Lower leg skin (tissue), 4 donors: ENCODE measurements around the gene CHGA. TPM values are rescaled to one million over a fixed set of nuclear protein-coding genes. Genes with fewer than 3 reads are reported as not detected.

Experiments
- DNase-seq, 2 donors: peaks; one replicate each; pipeline ENCODE4 v3.0.0-alpha.2; 2019; ENCODE audit warnings: low spot score in 2 of 2
- H3K4me3 ChIP-seq: fragments of 200-600 bp; sonication (generic); 2 replicates; pipeline ENCODE4 v1.5.1; 2017; ENCODE audit warnings: mild to moderate bottlenecking, low read depth; ENCODE audit not compliant: poor library complexity, severe bottlenecking
- POLR2A ChIP-seq, 2 donors: fragments of 450-650 bp; IDR thresholded peaks; one replicate each; pipeline ENCODE4 v1.6.1; 2016 to 2017; ENCODE audit warnings: antibody characterized with exemption in 2 of 2, mild to moderate bottlenecking in 1 of 2, moderate library complexity in 1 of 2
- WGBS, 2 donors: methylation state at CpG; one replicate each; pipeline ENCODE4 v1.1.5; 2018; 5-methylcytosine and 5-hydroxymethylcytosine counted together
- intact Hi-C: fragments of 100-400 bp; cut with DNase I; formaldehyde crosslinking; loops from one replicate; pipeline ENCODE4 v1.15.0; 2023; ENCODE audit warnings: low total_unique reads
- total RNA-seq, 4 donors: library from RNA; depleted of rRNA; stranded (reverse); fragments of >200 nt; gene quantifications; one replicate each; pipeline ENCODE4 v1.1.0, GENCODE V29; 2016
- TF ChIP-seq, protein P1 (sequence below), 3 donors: fragments of 450-650 bp; IDR thresholded peaks; one replicate each; pipeline ENCODE4 v1.5.1; 2016; ENCODE audit warnings: antibody characterized with exemption in 3 of 3, mild to moderate bottlenecking in 3 of 3, moderate library complexity in 2 of 3

CHGA gene
- total RNA-seq, 4 donors from 2014 or later: 0.17 to 1.6 (median 1.5) TPM; not detected in 1

DNA sequence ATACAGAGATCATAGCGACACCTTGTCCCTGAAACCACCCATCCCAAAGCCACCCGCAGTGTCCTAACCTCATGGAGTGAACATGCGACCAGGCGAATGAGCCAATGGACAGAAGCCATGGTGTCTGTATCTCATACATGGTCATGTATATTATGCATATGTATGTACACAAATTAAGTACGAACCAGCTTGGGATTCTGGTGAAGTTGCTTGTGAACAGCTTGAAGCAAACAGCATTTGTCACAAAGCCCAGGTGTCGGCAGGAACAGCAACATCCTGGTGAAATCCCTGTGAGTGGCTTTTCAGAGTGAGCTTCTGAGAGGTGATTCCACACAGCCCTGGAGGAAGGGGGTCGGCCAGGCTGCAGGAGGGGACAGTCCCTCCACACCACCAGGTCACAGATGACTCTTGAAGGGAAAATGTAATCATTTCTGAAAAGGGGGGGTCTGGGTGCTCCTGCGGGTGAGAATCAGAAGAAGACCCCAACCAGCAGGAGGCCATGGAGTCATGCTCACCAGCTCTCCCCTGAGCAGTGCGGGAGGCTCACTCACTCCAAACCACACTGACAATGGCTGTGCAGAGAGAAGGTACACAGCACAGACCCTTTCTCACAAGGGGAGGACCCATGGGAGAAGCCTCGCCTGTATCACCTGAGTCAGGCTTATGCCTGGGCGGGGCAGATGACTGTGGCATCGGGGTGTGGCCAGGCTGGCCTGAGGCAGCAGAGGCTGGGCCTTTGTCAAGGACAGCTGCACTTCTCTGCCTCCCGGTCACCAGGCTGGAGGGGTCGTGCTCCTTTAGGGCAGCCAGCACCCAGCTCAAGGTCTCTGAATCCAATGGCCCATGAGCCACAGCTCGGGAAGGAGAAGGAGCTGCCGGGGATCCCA lies 14.3 kb downstream of the CHGA start:
- no peak for TF ChIP-seq POLR2A (IDR thresholded peaks at IDR 0.05)
- TF ChIP-seq, protein P1, sequence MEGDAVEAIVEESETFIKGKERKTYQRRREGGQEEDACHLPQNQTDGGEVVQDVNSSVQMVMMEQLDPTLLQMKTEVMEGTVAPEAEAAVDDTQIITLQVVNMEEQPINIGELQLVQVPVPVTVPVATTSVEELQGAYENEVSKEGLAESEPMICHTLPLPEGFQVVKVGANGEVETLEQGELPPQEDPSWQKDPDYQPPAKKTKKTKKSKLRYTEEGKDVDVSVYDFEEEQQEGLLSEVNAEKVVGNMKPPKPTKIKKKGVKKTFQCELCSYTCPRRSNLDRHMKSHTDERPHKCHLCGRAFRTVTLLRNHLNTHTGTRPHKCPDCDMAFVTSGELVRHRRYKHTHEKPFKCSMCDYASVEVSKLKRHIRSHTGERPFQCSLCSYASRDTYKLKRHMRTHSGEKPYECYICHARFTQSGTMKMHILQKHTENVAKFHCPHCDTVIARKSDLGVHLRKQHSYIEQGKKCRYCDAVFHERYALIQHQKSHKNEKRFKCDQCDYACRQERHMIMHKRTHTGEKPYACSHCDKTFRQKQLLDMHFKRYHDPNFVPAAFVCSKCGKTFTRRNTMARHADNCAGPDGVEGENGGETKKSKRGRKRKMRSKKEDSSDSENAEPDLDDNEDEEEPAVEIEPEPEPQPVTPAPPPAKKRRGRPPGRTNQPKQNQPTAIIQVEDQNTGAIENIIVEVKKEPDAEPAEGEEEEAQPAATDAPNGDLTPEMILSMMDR (IDR thresholded peaks at IDR 0.05): no peak
- WGBS, 2 donors: 78 to 86% methylated on average over 16 of the region's 16 CpGs
- no peak overlapping the region for H3K4me3 ChIP-seq
- intact Hi-C loops: no loop called here
- no peak for DNase-seq

DNA sequence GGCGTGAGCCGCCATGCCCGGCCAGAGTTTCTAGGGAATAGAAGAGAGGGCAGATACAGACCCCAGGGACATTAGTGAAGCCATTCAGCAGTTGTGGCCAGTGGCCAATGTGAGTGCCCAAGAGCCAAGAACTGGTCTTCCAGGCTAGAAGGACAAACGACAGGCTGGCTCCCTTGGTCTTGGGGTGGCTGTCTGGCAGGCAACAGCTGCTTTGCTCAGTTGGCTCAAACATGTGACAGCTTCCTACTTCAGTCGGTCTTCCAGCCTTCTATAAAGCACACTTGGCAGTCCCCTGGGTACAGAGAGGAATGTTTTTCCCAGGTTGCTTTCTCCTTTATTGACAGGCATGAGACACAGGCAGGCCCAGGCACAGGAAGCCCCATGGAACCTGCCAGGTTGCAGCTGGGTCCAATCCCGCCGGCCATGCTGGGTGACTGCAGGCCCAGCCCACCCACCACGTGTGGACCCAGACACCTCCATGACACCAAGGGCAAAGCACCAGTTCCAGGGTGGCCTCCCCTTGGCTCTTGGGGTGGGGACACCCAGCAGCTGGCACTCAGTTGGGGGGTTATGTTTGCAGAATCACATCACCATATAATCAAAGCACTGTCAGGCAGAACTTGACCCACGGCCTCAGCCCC lies 15.4 kb downstream of the CHGA start:
- 62 to 73% methylated on average over 7 to 8 of the region's 9 CpGs for WGBS, 2 donors
- TF ChIP-seq, protein P1 (IDR thresholded peaks at IDR 0.05): no peak
- no peak for TF ChIP-seq POLR2A (IDR thresholded peaks at IDR 0.05)
- intact Hi-C loops: no loop called here
- H3K4me3 ChIP-seq: no peak overlapping the region
- DNase-seq: no peak

DNA sequence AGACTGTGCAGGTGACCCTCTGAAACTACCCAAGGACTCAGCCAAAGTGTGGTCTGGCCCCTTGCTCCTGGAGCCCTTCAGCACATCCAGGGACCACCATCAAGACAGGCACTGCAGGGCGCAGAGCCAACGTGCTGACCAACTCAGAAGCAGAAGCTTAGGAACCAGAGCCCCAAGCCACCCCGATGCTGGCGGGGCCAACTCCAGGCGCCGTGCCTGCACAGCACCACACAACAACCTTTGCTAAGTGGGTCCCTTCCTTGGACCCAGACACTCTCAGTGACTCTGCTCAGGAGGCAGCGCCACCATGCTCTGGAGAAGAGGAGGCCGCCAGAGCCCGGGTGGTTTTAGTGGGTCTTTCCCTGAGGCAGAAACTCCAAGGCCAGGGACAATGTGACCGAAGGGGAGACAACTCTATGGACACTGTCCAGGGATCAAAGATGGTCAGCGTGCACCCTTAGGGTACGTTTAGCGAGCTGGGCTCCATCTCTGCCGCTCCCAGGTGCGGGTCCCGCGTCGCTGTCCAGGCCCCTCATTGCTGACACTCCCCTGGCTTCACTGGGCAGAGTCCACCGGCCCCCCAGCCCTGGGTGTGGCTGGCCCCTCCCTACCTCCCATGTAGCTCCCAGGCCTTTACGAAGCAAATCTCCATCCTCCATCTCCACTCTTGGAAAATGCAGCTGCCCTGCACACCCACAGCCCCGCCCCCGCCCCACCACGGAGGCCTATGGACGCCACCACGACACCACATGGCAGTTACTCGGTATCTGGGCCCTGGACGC lies 16.1 kb downstream of the CHGA start:
- intact Hi-C loops: no loop called here
- TF ChIP-seq POLR2A (IDR thresholded peaks at IDR 0.05): no peak
- TF ChIP-seq, protein P1 (IDR thresholded peaks at IDR 0.05): no peak
- 75 to 82% methylated on average over 20 to 21 of the region's 27 CpGs for WGBS, 2 donors
- H3K4me3 ChIP-seq: no peak overlapping the region
- no peak for DNase-seq

DNA sequence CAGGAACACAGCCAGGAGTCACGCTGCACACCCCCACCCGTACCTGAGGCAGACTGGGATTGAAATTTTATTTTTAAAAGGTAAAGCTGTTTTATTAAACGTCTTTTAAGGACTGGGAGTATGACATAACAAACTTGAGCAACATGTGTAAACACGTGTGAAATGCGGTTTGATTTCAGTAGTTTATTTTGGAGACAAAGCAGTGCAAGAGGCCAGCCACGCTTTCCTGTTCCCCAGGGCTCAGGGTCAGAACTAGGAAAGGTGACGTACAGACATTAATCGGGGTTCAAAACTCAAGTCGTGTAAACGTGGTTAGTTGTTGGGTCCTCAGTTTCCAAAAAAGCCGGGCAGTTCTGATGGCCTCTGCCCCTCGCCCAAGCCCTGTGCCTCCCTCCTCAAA lies 16.7 kb downstream of the CHGA start:
- 62 to 65% methylated on average over 12 of the region's 12 CpGs for WGBS, 2 donors
- intact Hi-C loops: no loop called here
- no peak for TF ChIP-seq POLR2A (IDR thresholded peaks at IDR 0.05)
- TF ChIP-seq, protein P1 (IDR thresholded peaks at IDR 0.05): no peak
- no peak overlapping the region for H3K4me3 ChIP-seq
- DNase-seq: no peak

DNA sequence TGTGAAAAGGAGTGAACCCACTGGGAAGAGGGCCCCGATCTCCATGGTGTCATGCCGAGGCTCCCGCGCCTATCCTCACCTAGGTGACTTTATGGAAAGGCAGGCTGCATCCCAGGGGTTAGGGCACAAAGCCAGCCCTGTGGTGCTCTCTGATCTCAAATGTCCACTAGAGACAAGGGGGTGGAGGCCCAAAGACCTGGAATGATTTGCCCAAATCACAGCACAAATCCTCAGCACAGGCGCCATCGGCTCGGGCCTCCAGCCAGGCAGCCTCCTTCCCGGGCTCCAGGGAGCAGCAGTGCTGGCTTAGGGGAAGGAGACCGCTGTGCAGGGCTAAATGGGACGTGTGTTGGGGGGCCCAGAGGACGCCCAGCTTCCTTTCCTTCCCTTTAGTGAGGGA lies 17.6 kb downstream of the CHGA start:
- no peak overlapping the region for H3K4me3 ChIP-seq
- intact Hi-C loops: no loop called here
- DNase-seq: no peak
- 87 to 94% methylated on average over 11 of the region's 11 CpGs for WGBS, 2 donors
- TF ChIP-seq POLR2A (IDR thresholded peaks at IDR 0.05): no peak
- TF ChIP-seq, protein P1 (IDR thresholded peaks at IDR 0.05): no peak
